Medulla oblongata (tissue), 1 donor: ENCODE measurements around the gene GPR157.
"Not testable (repeated sequence)": the region's sequence is repeated elsewhere in the genome, so short reads cannot be mapped to it uniquely, and the experiment has no call there.

ENCODE experiments used
- DNase-seq: peaks from one replicate; pipeline ENCODE4 v3.0.0-alpha.2; 2015; ENCODE audit errors: extremely low spot score

Gene GPR157

DNA sequence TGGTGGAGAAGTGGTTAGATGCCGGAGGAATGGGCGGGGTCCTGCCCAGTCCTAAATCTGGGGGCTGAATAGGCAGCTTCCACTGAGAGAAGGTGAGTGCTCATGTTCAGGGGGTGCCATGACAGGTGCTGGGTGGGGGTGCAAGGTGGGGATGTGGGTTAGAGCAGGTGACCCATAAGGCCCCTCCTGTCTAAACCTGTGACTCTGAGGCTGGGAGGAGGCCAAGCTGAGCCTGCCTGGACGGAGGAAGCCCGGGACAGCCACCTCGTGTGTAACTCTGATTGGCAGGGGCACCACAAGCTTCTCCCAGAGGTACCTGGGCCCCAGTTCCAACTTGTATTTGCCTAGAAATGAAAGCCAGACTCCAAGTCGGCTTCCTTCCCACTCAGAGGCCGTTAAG is 10.7 kb downstream of the GPR157 start:
- no peak for DNase-seq

- no peak for DNase-seq
These were observed 13.3 kb downstream of the GPR157 start for GRCh38 chr1:9115351-9116205.

GRCh38 chr1:9112961-9113880 is 15.7 kb downstream of the GPR157 start:
- DNase-seq, result no peak

DNA sequence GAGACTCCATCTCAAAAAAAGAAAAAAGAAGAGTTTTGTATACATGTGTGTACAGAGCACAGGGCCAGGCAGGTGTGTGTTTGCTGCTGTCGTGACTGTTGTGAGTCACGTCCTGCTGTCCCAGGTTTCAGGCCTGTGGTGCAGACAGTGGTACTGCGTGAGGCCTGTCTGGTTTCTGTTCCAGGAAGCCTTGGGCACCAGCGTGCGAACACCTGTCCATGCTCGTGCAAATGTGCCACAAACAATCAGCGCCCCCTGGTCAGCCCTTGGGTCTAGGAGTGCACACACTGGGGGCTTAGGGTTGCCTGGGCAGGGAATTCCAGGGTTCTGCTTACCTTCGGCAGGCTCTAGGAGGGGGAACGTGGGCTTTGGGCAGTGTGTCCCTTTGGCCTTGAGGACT is 16.9 kb downstream of the GPR157 start:
- DNase-seq, result no peak

- no peak for DNase-seq
These were observed 17.6 kb downstream of the GPR157 start for GRCh38 chr1:9111357-9111691.

DNA sequence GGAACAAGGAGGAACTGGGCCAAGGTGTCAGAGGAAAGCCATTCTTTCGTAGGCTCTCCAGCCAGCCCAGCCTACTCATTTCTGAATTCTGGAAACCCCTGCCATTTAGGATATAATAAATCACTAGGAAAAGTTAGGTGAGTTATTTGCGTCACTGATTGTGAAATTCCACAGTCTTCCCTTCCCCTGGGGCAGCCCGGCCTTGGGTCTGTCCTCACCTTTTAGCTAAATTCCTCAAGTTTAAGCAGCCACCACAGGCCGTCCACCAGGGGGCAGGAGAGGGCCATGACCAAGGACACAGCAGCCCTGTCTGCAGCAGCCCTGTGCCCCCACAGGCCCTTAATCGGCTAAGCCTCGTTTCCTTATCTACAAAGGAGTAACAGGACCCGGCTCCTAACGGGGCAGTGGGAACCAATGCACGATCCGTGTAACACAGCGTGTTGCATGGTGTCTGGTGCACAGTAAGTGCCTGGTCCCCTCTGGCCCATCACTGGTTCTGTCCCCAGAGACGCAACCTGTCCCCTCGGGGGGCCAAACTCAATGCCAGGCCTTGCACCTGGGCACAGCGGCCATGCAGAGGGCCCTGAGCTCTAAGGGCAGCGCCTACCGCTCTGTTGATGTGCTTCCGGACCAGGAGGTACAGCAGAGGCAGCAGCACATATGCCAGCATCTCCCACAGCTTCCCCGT is 18.1 kb downstream of the GPR157 start:
- peak; percentile 87 for DNase-seq

GRCh38 chr1:9108056-9108665 is 20.7 kb downstream of the GPR157 start:
- no peak for DNase-seq

- DNase-seq, result no peak
These were observed 21.8 kb downstream of the GPR157 start for GRCh38 chr1:9107136-9107535.

DNA sequence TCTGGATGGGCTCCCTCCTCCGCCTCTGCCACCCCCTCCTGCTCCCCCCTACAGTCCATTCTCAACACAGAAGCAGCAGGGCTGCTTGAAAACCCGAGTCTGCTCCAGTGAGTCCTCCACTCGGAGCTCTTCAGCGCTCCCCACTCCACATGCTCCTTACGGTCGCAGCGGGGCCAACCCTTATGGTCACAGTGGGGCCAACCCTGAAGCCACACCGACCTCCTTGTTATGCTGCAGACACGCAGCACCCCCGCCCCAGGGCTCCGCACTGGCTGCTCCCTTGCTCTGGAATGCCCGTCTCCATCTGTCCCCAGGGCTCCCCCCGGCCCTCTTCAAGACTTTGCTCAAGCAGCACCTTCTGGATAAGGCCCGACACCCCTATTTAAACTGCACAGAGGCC is 22.6 kb downstream of the GPR157 start:
- DNase-seq, result no peak

DNA sequence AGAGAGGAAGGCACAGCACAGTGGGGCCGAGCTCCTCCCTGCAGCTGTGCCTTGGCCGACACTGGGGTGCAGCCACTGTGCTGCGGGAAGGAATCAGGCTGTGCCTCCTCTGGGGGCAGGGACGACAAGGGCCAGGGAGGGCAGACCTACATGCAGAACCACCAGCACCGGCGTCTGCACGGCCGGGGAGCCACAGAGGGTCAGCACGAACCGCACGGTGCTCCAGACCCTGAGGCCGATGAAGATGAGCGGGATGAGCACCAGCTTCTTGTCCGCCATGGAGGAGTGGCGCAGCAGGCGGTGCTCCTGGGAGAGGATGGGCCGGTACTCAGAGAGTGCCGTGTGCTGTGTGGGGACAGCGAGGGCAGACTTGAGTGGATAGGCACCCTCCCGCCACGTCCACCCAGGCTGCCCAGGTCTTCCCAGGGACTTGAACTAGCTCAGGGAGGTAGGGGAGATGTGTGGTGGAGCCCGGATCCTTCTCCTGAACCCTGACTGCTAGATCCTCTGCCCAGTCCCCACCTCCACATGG is 23.5 kb downstream of the GPR157 start:
- DNase-seq, result no peak

DNA sequence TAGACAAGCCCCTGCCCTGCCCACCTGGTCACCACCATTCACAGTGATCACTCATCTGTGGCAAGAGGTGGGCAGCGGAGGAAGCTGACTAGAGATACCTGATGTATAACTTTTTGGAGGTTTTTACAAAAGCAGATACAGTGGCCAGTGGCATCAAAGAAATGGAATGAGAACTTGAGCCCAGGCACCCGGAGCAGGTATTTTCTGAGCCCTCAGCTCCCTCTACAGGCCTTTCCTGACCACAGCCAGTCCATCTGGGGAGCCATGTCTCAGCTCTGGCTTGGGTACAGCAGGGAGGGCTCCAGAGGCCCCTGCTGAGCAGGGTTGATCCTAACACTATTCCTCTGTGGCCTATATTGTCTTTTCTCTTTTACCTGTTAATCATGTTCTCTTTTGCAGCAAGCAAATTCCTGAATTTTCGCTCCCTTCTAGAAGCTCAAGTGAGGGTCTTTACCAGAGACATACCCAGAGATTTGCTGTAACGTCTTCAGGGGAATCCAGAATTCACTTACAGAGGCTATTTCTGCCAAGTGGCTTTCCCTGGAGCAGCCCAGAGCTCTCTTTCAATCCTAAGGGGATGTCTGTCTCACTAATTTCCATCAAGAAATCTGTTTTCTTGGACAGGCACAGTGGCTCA is 27.3 kb downstream of the GPR157 start:
- peak; percentile 69 for DNase-seq

GRCh38 chr1:9100471-9101043 is 28.3 kb downstream of the GPR157 start:
- no peak for DNase-seq

DNA sequence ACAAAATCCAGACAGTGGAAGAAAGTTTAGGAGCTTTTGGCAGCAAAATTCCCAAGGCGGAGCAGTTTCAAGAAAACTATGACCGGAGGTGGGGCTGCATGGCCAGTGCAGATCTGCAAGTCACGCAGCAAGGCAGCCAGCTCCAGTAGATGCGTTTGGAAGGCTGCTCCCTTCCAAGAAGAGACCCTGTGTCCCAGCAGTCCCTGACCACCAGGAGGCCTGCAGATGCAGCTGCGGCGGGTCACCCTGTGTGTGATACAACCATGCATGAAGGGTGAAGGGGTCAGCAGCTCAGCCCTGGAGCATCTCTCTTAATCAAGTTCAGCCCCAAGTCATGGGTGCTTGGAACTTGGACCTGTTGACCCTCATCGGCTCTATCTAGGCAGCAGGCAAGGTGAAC is 29.3 kb downstream of the GPR157 start:
- no peak for DNase-seq

- DNase-seq, result no peak
These were observed 30.8 kb downstream of the GPR157 start for GRCh38 chr1:9097947-9098705.

GRCh38 chr1:9095818-9096217 is 33.1 kb downstream of the GPR157 start:
- no peak for DNase-seq

GRCh38 chr1:9093996-9094595 is 34.8 kb downstream of the GPR157 start:
- DNase-seq, result not testable (repeated sequence)

DNA sequence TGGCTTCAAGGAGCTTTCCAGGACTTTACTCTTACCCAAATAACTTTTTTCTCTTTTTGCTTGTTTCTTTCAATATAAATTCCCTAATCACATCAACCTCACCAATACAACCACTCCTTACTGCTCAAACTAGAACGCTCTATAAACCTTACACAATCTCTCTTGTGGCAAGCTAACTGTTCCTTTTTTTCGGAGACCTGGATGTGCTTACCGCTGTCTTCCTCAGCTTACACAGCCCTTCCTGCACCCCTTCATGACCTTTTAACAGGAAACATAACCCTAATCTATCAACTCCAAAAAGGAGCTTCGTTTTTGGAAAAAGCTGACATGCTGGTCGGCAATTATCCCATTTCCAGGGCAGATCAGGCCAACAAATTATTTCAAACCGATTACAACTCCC is 35.3 kb downstream of the GPR157 start:
- no peak for DNase-seq

DNA sequence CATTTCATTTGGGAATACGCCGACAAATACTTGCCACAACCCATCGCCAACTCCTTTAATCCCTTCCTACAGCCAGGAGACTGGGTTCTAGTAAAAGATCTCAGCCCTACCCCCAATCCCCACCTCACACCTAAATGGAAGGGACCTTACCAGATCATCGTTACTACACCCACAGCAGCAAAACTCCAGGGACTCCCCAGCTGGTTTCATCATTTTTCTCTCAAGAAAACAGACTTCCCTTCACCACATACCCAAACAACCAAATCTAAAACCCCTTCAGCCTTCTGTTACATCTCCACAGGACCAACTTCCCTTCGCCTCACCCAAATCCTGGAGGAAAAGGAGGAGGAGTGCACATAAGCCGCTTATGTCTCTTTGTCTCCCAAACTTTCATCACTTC is 35.8 kb downstream of the GPR157 start:
- DNase-seq, result no peak

DNA sequence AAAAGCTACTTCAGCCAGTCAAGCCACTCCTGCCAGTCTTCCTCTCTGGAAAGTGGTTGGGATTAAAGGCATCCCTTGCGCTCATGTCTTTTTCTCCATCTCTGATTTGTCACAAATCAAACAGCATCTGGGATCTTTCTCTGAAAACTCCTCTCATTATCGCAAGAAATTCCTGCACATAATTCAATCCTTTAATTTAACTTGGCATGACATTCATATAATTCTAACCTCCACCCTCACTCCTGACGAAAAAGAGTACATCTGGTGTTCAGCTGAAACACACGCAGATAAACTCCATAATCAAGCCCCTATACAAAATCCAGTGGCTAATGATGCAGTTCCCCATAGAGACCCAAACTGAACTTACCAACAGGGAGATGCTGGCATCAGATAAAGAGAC is 40.1 kb downstream of the GPR157 start:
- DNase-seq, result no peak
